ENCODE data around the gene OLIG1. TPM values are rescaled to one million over a fixed set of nuclear protein-coding genes. Genes with fewer than 3 reads are reported as not detected.

The OLIG1 gene
- total and polyA plus RNA-seq, 5 experiments from 2014 or later, result not detected

GRCh38 chr21:33033094-33033951 is 36.6 kb upstream of the OLIG1 start:
- H3K27ac Mint-ChIP-seq, result no peak overlapping the region
- H3K27me3 Mint-ChIP-seq, result peaks cover 22 to 49% (median 42%) of the 10 kb centered on the region in 5 donors
- DNase-seq, result no peak
- no peak for ATAC-seq
- no peak overlapping the region for H3K4me3 Mint-ChIP-seq
- H3K9me3 Mint-ChIP-seq, result no peaks in the 10 kb centered on the region
- POLR2A ChIA-PET, result interaction anchor here (1.0 kb wide), 1 partner anchor 20 kb away, joined by 3 read pairs; no protein-coding TSS in a partner anchor
- peaks cover 0 to 2% (median 0%) of the 10 kb centered on the region in 3 donors for H3K36me3 Mint-ChIP-seq
- peaks cover 9 to 33% (median 25%) of the 10 kb centered on the region in 4 donors for H3K4me1 Mint-ChIP-seq

- H3K4me1 Mint-ChIP-seq, result peaks cover 8 to 26% (median 19%) of the 10 kb centered on the region in 4 donors
- H3K9me3 Mint-ChIP-seq, result no peaks in the 10 kb centered on the region
- peaks cover 0 to 2% (median 0%) of the 10 kb centered on the region in 3 donors for H3K36me3 Mint-ChIP-seq
- H3K4me3 Mint-ChIP-seq, result no peak overlapping the region
- H3K27ac Mint-ChIP-seq, result no peak overlapping the region
- DNase-seq (no peak), ATAC-seq (no peak)
- H3K27me3 Mint-ChIP-seq, result peaks cover 18 to 46% (median 38%) of the 10 kb centered on the region in 5 donors
- POLR2A ChIA-PET, result no interaction called here
Measured at GRCh38 chr21:33033961-33034413, 36.0 kb upstream of the OLIG1 start.

- no peak overlapping the region for H3K27ac Mint-ChIP-seq
- H3K4me3 Mint-ChIP-seq, result no peak overlapping the region
- DNase-seq (no peak), ATAC-seq (no peak)
- H3K4me1 Mint-ChIP-seq, result peaks cover 6 to 16% (median 11%) of the 10 kb centered on the region in 4 donors
- POLR2A ChIA-PET, result no interaction called here
- H3K36me3 Mint-ChIP-seq, result peaks cover 0 to 2% (median 0%) of the 10 kb centered on the region in 3 donors
- H3K9me3 Mint-ChIP-seq, result no peaks in the 10 kb centered on the region
- peaks cover 17 to 34% (median 26%) of the 10 kb centered on the region in 5 donors for H3K27me3 Mint-ChIP-seq
Measured at GRCh38 chr21:33035147-33035546, 34.8 kb upstream of the OLIG1 start.

GRCh38 chr21:33036430-33037162 is 33.3 kb upstream of the OLIG1 start:
- Mint-ChIP-seq H3K9me3 (peaks cover 0 to 5% (median 0%) of the 10 kb centered on the region in 9 donors), H3K27me3 (peaks cover 18 to 28% (median 26%) of the 10 kb centered on the region in 5 donors), H3K36me3 (peaks cover 0 to 2% (median 2%) of the 10 kb centered on the region in 3 donors), H3K4me1 (peaks cover 6 to 16% (median 11%) of the 10 kb centered on the region in 4 donors), H3K4me3 (peak overlapping the region in 2 of 10 donors; percentile 39 to 41), H3K27ac (no peak overlapping the region)
- DNase-seq, result no peak
- POLR2A ChIA-PET, result interaction anchor here (1.0 to 1.2 kb wide), 2 partner anchors 10 to 14 kb away, joined by 3 to 6 read pairs; no protein-coding TSS in a partner anchor
- ATAC-seq, result peak in 1 of 2 donors; percentile 42

GRCh38 chr21:33037501-33037900 is 32.4 kb upstream of the OLIG1 start:
- Mint-ChIP-seq H3K4me1 (peaks cover 6 to 16% (median 11%) of the 10 kb centered on the region in 4 donors), H3K9me3 (peaks cover 0 to 5% (median 0%) of the 10 kb centered on the region in 9 donors), H3K27ac (peak overlapping the region in 1 of 10 donors; percentile 4), H3K36me3 (peaks cover 0 to 2% (median 2%) of the 10 kb centered on the region in 3 donors), H3K4me3 (no peak overlapping the region), H3K27me3 (peaks cover 13 to 26% (median 23%) of the 10 kb centered on the region in 5 donors)
- ATAC-seq, result no peak
- POLR2A ChIA-PET, result no interaction called here
- no peak for DNase-seq

- POLR2A ChIA-PET, result no interaction called here
Measured at GRCh38 chr21:33039536-33039935, 30.4 kb upstream of the OLIG1 start.

GRCh38 chr21:33040215-33040614 is 29.7 kb upstream of the OLIG1 start:
- Mint-ChIP-seq H3K4me1 (peaks cover 6 to 16% (median 11%) of the 10 kb centered on the region in 4 donors), H3K9me3 (peaks cover 0 to 5% (median 0%) of the 10 kb centered on the region in 9 donors), H3K27me3 (peaks cover 16 to 40% (median 23%) of the 10 kb centered on the region in 5 donors), H3K36me3 (peaks cover 0 to 3% (median 2%) of the 10 kb centered on the region in 3 donors), H3K27ac (peak overlapping the region in 1 of 10 donors; percentile 80), H3K4me3 (no peak overlapping the region)
- DNase-seq, result no peak
- no peak for ATAC-seq
- POLR2A ChIA-PET, result no interaction called here

More at GRCh38 chr21:33039536-33039935, 30.4 kb upstream of the OLIG1 start:
- no peak for DNase-seq
- Mint-ChIP-seq H3K4me1 (peaks cover 6 to 16% (median 11%) of the 10 kb centered on the region in 4 donors), H3K27ac (no peak overlapping the region), H3K27me3 (peaks cover 14 to 33% (median 23%) of the 10 kb centered on the region in 5 donors), H3K36me3 (peaks cover 0 to 2% (median 1%) of the 10 kb centered on the region in 3 donors), H3K9me3 (peaks cover 0 to 5% (median 0%) of the 10 kb centered on the region in 9 donors), H3K4me3 (no peak overlapping the region)
- ATAC-seq, result no peak

- H3K4me3 Mint-ChIP-seq, result no peak overlapping the region
- peaks cover 0 to 5% (median 2%) of the 10 kb centered on the region in 4 donors for H3K4me1 Mint-ChIP-seq
- POLR2A ChIA-PET, result no interaction called here
- peaks cover 0 to 5% (median 0%) of the 10 kb centered on the region in 9 donors for H3K9me3 Mint-ChIP-seq
- H3K27me3 Mint-ChIP-seq, result peaks cover 16 to 57% (median 34%) of the 10 kb centered on the region in 5 donors
- no peak overlapping the region for H3K27ac Mint-ChIP-seq
- ATAC-seq, result no peak
- peaks cover 0 to 3% (median 2%) of the 10 kb centered on the region in 3 donors for H3K36me3 Mint-ChIP-seq
- DNase-seq, result no peak
Measured at GRCh38 chr21:33041981-33042380, 28.0 kb upstream of the OLIG1 start.

GRCh38 chr21:33042812-33043211 is 27.1 kb upstream of the OLIG1 start:
- peaks cover 0 to 5% (median 0%) of the 10 kb centered on the region in 9 donors for H3K9me3 Mint-ChIP-seq
- no peak for ATAC-seq
- no peaks in the 10 kb centered on the region for H3K4me1 Mint-ChIP-seq
- peaks cover 0 to 3% (median 2%) of the 10 kb centered on the region in 3 donors for H3K36me3 Mint-ChIP-seq
- H3K27ac Mint-ChIP-seq, result no peak overlapping the region
- H3K27me3 Mint-ChIP-seq, result peaks cover 20 to 65% (median 42%) of the 10 kb centered on the region in 5 donors
- H3K4me3 Mint-ChIP-seq, result no peak overlapping the region
- POLR2A ChIA-PET, result no interaction called here
- no peak for DNase-seq

- H3K36me3 Mint-ChIP-seq, result peaks cover 0 to 3% (median 0%) of the 10 kb centered on the region in 3 donors
- H3K27me3 Mint-ChIP-seq, result peaks cover 14 to 60% (median 41%) of the 10 kb centered on the region in 5 donors
- DNase-seq (no peak), ATAC-seq (no peak)
- H3K27ac Mint-ChIP-seq, result no peak overlapping the region
- no peak overlapping the region for H3K4me3 Mint-ChIP-seq
- no peaks in the 10 kb centered on the region for H3K9me3 Mint-ChIP-seq
- no peaks in the 10 kb centered on the region for H3K4me1 Mint-ChIP-seq
- POLR2A ChIA-PET, result no interaction called here
Measured at GRCh38 chr21:33046455-33046854, 23.5 kb upstream of the OLIG1 start.

GRCh38 chr21:33047231-33047630 is 22.7 kb upstream of the OLIG1 start:
- H3K27me3 Mint-ChIP-seq, result peaks cover 12 to 52% (median 39%) of the 10 kb centered on the region in 5 donors
- no peak overlapping the region for H3K27ac Mint-ChIP-seq
- ATAC-seq, result no peak
- POLR2A ChIA-PET, result no interaction called here
- no peaks in the 10 kb centered on the region for H3K9me3 Mint-ChIP-seq
- no peaks in the 10 kb centered on the region for H3K4me1 Mint-ChIP-seq
- DNase-seq, result no peak
- peaks cover 0 to 3% (median 0%) of the 10 kb centered on the region in 3 donors for H3K36me3 Mint-ChIP-seq
- no peak overlapping the region for H3K4me3 Mint-ChIP-seq

- POLR2A ChIA-PET, result no interaction called here
- ATAC-seq, result no peak
- H3K9me3 Mint-ChIP-seq, result no peaks in the 10 kb centered on the region
- H3K4me3 Mint-ChIP-seq, result no peak overlapping the region
- no peaks in the 10 kb centered on the region for H3K36me3 Mint-ChIP-seq
- H3K4me1 Mint-ChIP-seq, result no peaks in the 10 kb centered on the region
- DNase-seq, result no peak
- no peak overlapping the region for H3K27ac Mint-ChIP-seq
- peaks cover 3 to 21% (median 16%) of the 10 kb centered on the region in 5 donors for H3K27me3 Mint-ChIP-seq
Measured at GRCh38 chr21:33051925-33052324, 18.0 kb upstream of the OLIG1 start.
